HG02840 (cell line): Measurements from ENCODE around the gene CD74.
A peak's percentile ranks its signal among the peaks of the same experiment; 100 is the strongest.

Experiments used
- ATAC-seq: cut with Tn5 transposase; IDR thresholded peaks from one replicate; pipeline ENCODE4 v1.9.1; 2021; ENCODE audit warnings: mild to moderate bottlenecking, moderate library complexity, moderate number of reproducible peaks; ENCODE audit not compliant: unreplicated experiment, low FRiP score

CD74 gene

GRCh38 chr5:150374651-150375050, 38.1 kb downstream of the CD74 start:
- ATAC-seq = no peak

GRCh38 chr5:150372639-150373038, 40.1 kb downstream of the CD74 start:
- no peak for ATAC-seq

GRCh38 chr5:150368526-150368925, 44.2 kb downstream of the CD74 start:
- ATAC-seq = no peak

GRCh38 chr5:150364004-150364403, 48.7 kb downstream of the CD74 start:
- no peak for ATAC-seq

- no peak for ATAC-seq
These were observed 49.5 kb downstream of the CD74 start for GRCh38 chr5:150363185-150363584.

- ATAC-seq = no peak
These were observed 51.4 kb downstream of the CD74 start for GRCh38 chr5:150361301-150361700.

GRCh38 chr5:150358261-150359095, 54.2 kb downstream of the CD74 start:
- ATAC-seq = no peak

GRCh38 chr5:150357326-150358260, 55.1 kb downstream of the CD74 start, which contains the start of gene TCOF1:
Gene TCOF1, plus strand, starts transcription at chr5:150357697. Its CDS starts 50 bp downstream, at chr5:150357747.
- ATAC-seq = peak; percentile 87

GRCh38 chr5:150356575-150357294, 56.0 kb downstream of the CD74 start:
- no peak for ATAC-seq

GRCh38 chr5:150355791-150356190, 56.9 kb downstream of the CD74 start:
- ATAC-seq = no peak

GRCh38 chr5:150353032-150353675, 59.6 kb downstream of the CD74 start:
- no peak for ATAC-seq

GRCh38 chr5:150352244-150353031, 60.3 kb downstream of the CD74 start:
- ATAC-seq = no peak
